ENCODE results near the gene HIP1. TPM values are rescaled to one million over a fixed set of nuclear protein-coding genes. Genes with fewer than 3 reads are reported as not detected.
"Not testable (repeated sequence)": the region's sequence is repeated elsewhere in the genome, so short reads cannot be mapped to it uniquely, and the experiment has no call there.

Gene HIP1
- total RNA-seq, 1 donor = 21.2 TPM

- no peak overlapping the region for H3K4me3 ChIP-seq (ENCODE audit: low read depth, low read length)
- no peak for TF ChIP-seq CTCF (IDR thresholded peaks at IDR 0.05; ENCODE audit: insufficient read depth, low read depth, low read length)
- peak; percentile 79 for DNase-seq (ENCODE audit: low read depth)
Observed at GRCh38 chr7:75727881-75728593, 10.7 kb downstream of the HIP1 start.

- not testable (repeated sequence) for H3K4me3 ChIP-seq (ENCODE audit: low read depth, low read length); DNase-seq (ENCODE audit: low read depth)
Observed at GRCh38 chr7:75727351-75727750, 11.4 kb downstream of the HIP1 start.

GRCh38 chr7:75725306-75725705 lies 13.4 kb downstream of the HIP1 start:
- TF ChIP-seq CTCF (IDR thresholded peaks at IDR 0.05; ENCODE audit: insufficient read depth, low read depth, low read length) = no peak
- no peak for DNase-seq (ENCODE audit: low read depth)
- no peak overlapping the region for H3K4me3 ChIP-seq (ENCODE audit: low read depth, low read length)

GRCh38 chr7:75723444-75723843 lies 15.3 kb downstream of the HIP1 start:
- no peak for DNase-seq (ENCODE audit: low read depth)
- TF ChIP-seq CTCF (IDR thresholded peaks at IDR 0.05; ENCODE audit: insufficient read depth, low read depth, low read length) = no peak
- no peak overlapping the region for H3K4me3 ChIP-seq (ENCODE audit: low read depth, low read length)

GRCh38 chr7:75722373-75722772 lies 16.4 kb downstream of the HIP1 start:
- DNase-seq (ENCODE audit: low read depth) = no peak
- H3K4me3 ChIP-seq (ENCODE audit: low read depth, low read length) = no peak overlapping the region
- TF ChIP-seq CTCF (IDR thresholded peaks at IDR 0.05; ENCODE audit: insufficient read depth, low read depth, low read length) = no peak

- H3K4me3 ChIP-seq (ENCODE audit: low read depth, low read length); DNase-seq (ENCODE audit: low read depth): not testable (repeated sequence)
Observed at GRCh38 chr7:75721922-75722321, 16.8 kb downstream of the HIP1 start.

- H3K4me3 ChIP-seq (ENCODE audit: low read depth, low read length) = no peak overlapping the region
- TF ChIP-seq CTCF (IDR thresholded peaks at IDR 0.05; ENCODE audit: insufficient read depth, low read depth, low read length) = no peak
- DNase-seq (ENCODE audit: low read depth) = no peak
Observed at GRCh38 chr7:75721426-75721825, 17.3 kb downstream of the HIP1 start.

- DNase-seq (ENCODE audit: low read depth) = no peak
- H3K4me3 ChIP-seq (ENCODE audit: low read depth, low read length) = no peak overlapping the region
Observed at GRCh38 chr7:75719626-75720025, 19.1 kb downstream of the HIP1 start.

More at GRCh38 chr7:75719626-75720025, 19.1 kb downstream of the HIP1 start:
- no peak for TF ChIP-seq CTCF (IDR thresholded peaks at IDR 0.05; ENCODE audit: insufficient read depth, low read depth, low read length)

Data from fibroblast of villous mesenchyme (primary cell).